ENCODE results near the gene SLC23A2.
"Not testable (repeated sequence)": the region's sequence is repeated elsewhere in the genome, so short reads cannot be mapped to it uniquely, and the experiment has no call there.

Gene SLC23A2

DNA sequence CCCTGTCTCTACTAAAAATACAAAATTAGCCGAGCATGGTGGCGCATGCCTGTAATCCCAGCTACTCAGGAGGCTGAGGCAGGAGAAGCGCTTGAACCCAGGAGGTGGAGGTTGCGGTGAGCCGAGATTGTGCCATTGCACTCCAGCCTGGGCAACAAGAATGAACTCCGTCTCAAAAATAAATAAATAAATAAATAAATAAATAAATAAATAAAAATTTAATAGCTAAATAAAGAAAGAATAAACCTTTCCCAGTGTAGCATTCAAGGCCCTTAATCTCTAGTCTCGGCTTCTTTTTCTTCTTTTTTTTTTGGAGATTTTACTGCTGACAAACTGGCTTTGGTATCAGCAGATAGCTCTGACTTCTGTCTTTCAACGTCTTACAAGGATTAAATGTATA lies 3.5 kb upstream of the SLC23A2 start:
- DNase-seq: not testable (repeated sequence)

DNA sequence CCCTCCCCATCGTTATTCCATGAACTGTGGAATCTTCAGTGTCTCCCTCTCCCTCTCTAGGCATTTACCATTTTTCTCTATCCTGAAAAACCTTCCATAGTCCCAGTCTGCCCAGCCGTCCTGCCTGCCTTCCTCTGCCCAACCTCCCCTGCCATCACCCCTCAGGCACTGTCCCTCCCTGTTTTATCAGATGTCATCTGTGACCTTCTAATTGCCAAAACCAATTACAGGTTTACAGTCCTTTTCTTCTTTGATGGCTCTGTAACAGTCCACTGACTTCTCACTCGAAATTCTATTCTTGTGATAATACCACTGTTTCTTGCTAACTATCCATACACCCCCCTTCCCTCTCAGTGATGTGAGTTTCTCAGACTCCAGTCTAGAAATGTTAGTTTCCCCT lies 2.3 kb upstream of the SLC23A2 start:
- no peak for DNase-seq

DNA sequence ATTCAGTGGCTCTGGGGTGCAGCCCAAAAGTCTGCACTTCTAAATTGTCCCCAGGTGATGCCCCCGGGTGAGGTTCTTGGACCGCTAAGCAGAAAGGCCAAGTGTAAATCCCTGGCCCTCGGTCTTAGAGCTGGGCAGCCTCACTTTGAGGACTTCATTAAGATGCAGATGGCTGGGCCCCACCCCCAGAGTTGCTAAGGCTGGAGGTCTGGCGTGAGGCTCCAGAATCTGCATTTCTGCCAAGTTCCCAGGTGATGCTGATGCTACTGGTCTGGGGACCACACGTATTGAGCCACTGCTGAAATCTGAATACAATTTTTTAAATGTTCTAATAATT lies 735 bp upstream of the SLC23A2 start:
- no peak for DNase-seq

DNA sequence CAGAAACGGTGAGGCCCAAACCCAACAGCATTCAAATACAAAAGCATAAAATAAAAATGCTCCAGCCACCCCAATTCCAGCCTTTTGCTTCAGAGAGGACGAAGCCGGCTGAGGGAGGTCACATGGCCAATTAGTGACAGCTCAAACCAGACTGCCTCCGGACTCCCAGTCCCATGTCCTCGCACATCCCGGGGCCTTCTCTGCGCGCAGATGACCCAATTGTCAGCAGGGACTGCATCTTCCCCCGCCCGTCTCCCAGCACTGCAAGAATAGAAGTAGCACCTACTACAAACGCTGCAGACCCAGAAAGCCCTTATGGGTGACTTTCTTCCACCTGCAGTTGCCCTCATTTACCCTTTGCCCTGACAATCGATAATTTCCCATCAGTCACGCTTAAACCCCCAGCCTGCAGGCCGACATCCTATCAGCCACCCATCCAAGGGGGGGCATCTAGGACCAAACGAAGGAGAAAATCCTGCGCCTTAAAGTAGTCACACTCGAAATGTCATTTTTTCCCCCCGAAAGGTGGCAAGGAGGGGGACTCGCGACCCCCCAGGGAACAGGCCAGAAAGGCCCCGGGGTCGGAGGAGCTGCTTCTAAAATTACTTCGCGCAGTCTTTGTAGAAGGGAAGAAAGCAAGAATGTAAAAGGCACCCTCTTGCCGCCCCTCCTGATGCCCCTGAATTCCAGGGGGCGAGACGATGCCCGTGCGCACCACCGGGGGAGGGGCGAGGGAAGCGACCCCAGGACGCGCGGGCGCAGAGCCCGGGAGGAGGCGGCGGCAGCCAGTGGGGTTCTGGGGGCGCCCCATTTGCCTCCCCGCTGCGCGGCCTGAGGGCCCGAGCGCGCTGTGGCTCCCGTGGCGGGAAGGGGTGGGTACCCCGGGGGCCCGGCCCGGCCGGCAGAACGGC lies 792 bp downstream of the SLC23A2 start:
- DNase-seq: no peak

DNA sequence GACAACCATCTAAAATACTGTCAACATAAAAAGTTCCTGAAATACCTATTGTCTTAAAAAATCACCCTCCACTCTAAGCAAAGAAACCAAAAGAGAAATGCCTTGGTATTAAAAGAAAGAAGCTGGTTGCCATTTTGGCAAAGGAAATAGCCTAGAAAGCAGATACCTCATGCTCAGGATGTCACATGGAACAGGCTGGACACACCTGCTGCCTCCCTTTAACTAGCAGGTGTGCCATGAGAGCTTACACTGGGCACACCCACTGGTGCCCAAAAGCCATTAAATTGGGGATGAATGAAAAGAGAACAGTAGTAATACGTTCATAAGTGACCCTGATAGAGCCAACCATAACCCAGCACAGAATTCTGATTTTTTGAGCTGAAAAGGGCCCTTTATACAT lies 1.5 kb downstream of the SLC23A2 start:
- no peak for DNase-seq

DNA sequence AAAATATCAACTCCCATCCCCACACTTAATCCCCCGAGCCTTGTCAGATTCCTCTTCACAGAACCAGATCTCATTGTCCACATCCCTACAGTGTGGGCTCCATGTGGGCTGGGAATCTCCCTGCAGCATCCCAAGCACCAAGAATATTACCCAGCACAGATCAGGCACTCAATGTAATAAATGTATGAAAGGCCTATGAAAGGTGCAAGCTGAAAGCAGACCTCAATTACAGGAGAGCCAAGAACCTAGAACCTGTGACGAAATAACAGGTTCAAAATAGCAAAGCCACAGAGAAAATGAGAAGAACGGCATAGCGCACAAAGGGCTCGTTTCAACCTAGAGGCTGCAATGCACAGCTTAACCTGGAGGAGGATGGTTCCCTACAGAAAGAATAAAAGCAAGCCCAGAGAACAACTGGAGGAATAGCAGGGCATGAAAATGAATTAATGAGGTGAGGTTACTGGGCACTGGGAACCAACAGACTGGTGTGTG lies 3.1 kb downstream of the SLC23A2 start:
- DNase-seq: no peak

DNA sequence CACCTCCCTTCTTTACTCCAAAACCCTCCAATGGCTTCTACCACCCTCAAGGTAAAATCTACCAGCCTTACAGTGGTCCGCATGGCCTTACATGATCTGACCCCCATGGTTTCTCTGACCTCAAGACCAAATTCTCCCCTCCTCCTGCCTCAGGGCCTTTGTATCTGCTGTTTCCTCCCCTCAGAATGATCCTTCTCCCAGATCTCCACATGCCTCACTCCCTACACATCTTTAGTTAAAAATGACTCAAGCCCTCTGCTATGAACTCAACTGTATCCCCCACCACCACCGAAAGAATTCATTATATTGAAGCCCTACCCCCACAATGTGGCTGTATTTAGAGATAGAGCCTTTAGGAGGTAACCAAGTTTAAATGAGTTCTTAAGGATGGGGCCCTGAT lies 4.1 kb downstream of the SLC23A2 start:
- peak; percentile 53 for DNase-seq

DNA sequence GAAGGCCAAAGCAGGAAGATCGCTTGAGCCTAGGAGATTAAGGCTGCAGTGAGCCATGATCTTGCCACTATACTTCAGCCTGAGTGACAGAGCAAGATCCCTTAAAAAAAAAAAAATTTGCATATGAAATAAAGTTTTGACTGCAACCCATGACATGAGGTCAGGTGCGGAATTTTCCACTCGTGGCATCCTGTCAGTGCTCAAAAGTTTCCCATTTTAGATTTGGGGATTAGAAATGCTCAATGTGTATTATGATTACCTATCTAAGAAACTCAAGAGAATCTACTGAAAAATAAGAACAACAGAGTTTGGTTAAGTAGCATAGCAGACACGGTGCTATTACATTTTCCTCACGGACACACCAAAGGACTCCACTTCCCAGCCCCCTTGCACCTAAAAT lies 11.7 kb downstream of the SLC23A2 start:
- DNase-seq: no peak

DNA sequence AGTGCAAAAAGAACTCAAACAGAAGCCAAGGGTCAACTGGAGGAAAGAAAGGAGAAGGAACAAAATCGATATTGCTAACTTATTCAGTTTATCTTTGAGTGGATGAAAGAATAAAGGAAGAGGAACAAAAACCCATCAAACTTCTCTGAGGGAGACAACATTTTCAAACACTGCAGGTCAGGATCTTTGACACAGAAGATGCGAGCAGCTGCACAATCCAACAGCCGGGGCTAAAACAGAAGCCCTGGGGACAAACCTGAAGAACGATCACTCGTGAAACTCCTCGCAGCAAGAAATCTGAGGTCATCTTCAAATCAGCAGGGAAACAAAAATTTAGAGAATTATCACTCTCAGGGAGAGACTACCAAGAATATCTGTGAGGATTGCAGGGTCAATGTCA lies 14.2 kb downstream of the SLC23A2 start:
- DNase-seq: no peak

DNA sequence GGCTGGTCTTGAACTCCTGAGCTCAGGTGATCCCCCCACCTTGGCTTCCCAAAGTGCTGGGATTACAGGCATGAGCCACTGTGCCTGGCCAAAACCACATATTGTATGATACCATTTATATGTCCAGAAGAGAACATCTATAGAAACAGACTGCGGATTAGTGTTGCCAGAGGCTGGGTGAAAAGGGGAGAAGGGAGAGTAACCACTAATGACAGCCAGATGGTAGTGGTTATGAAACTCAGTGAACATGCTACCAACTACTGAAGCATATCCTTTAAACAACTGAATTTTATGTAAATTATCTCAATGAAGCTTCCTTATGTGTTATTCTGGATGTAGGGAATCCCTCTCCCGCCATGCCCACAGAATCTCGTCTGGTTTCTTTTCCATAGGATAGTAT lies 15.7 kb downstream of the SLC23A2 start:
- peak; percentile 68 for DNase-seq

DNA sequence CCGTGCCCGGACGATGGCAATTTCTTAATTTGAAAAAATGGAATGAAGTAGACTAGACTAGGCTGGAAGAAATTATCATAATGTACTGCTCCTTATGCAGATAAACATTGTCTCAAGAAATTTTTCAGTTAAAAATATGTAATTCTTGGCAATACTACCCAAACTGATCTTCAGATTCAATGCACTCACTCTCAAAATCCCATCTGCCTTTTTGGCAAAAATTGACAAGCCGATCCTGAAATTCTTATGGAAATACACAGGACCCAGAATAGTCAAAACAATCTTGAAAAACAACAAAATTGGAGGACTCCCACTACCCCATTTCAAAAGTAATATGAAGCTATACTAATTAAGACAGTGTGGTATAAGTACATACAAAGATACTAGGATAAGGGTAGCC lies 19.0 kb downstream of the SLC23A2 start:
- no peak for DNase-seq

DNA sequence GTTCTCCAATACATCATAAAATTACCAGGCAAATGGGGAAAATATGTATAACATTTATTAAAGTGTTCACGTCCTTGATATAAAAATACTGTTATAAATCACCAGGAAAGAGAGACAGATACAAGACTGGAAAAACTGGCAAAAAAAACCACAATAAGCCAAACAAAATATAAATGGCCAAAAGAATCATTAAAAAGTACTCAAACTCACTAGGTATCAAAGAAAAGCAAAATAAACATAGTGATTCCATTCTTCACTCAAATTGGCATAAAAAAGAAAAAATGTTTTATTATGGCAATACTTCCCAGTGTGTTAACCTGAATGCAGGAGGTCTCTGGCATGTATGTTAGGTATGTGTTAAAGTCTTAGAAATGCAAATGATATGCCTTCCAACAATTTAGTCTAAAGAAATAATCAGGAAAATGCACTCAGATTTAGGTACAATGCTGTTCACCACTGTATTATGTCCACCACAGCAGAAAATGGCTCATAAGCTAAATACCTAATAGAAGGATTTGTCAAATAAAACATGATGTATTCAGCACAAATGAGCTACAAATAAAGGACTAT lies 21.4 kb downstream of the SLC23A2 start:
- no peak for DNase-seq

DNA sequence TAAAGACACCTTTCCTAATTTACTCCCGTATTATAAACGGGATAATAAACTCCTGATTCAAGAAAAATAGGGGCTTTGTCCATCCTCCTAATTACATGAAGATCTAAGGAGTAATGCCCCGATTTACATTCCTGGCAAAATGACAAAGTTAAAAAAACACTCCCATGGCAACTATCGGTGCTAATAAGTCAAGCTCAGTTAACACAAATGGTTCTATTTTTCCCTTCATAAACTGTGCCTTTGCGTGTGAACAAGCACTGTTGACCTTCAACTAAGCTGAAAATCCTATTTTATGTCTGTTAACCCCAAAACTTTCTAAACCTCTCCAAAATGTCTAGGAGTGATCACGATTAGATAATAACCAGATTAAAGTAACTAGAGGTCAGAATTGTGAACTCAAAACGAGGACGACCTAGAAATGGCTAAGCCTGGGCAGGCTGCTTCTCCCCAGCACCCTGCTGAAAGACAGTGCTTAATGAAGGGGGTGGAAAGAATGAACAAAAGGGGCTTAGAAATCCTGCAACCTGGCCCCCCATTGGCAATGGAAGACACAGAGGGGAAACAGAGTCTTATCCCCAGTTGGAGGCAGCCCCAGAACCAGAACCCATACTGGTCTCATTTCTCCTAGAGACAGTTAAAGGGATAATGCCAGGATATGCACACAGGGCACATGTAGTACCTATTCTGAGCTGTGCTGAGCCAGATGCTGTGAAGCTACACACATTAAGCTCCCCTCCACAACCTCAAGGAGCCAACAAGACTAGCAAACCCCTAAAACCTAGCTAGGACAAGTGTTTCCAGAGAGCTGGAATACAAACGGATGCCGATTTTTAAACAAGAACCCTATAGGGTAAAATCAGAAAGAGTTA lies 23.0 kb downstream of the SLC23A2 start:
- DNase-seq: no peak

DNA sequence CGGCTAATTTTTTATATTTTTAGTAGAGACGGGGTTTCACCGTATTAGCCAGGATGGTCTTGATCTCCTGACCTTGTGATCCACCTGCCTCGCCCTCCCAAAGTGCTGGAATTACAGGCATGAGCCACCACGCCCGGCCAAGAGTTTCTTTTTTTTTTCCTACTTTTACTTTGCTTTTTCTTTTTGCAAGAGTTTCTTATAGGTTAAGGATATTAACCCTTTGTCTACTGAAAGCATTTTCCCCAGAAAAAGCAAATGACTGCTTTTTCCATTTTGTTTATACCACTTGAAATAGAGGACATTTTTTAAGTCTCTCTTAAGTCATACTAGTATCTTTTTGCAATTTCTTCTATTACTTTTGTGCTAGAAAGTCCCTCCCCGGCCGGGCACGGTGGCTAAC lies 25.3 kb downstream of the SLC23A2 start:
- DNase-seq: not testable (repeated sequence)

DNA sequence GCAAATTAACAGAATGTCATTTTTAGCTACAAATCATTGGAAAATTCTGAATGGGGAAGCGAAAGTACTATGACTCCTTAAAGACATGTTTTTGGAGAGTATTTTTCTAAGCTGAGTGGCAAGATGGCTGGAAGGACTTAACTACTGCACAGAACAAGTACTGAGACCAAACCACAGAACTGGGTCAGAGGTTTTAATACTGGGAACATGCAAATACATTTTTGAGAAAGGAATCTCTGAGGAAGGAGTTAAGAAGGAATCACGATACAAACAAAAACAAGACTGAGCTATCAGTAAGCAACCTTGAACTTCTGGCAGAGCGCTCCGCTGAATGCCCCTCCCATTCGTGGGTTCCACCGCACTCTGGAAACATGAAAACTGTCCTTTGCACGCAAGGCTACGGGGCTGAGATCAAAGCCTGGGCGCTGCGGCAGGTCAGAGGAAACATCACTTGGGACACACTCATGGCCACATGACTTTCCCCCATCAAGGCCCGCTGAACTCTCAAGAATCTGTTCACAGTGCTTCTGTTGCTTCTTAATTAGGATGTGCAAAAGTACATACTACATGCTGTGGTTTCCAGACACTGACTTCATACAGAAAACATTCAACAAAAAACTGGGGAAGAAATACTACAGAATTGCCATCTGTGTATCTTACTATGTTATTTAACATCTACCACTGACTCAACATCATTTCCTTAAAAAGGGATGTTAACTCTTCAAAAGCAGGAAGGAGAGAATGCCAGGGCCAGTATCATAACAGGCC lies 27.8 kb downstream of the SLC23A2 start:
- peak; percentile 85 for DNase-seq

DNA sequence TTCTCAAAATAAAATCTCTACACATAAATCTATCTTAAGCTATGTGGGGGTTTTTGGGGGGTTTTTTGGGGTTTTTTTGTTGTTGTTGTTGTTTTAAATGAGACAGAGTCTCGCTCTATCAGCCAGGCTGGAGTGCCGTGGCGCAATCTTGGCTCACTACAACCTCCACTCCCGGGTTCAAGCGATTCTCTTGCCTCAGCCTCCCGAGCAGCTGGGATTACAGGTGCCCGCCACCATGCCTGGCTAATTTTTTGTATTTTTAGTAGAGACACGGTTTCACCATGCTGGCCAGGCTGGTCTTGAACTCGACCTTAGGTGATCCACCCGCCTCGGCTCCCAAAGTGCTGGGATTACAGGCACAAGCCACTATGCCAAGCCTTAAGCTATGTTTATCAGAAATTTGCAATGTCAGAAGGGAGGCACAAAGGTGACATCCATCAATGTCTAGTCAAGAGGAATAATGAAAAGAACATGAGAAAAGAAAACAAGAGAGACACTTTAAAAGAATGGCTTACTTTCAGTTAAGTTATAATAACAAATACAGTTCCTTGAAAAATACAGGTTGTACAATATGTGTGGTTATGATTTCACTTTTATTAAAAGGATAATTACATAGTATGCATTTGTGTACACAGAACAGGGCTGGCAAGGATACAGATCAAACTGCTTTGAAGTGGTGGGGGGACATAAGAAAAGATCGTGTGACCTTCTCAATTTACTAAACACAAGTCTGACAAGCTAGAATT lies 28.6 kb downstream of the SLC23A2 start:
- DNase-seq: no peak

DNA sequence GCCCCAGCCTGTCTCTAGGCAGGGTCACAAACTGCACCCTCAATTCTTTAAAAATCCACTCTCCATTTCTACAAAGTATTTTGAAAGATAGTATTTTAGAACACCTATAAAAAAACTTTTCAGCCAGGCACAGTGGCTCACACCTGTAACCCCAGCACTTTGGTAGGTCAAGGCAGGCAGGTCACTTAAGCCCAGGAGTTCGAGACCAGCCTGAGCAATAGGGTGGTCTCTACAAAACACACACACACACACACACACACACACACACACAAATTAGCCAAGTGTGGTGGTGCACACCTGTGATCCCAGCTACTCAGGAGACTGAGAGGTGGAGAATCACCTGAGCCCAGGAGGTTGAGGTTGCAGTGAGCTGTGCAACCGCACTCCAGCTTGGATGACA lies 30.2 kb downstream of the SLC23A2 start:
- DNase-seq: no peak

DNA sequence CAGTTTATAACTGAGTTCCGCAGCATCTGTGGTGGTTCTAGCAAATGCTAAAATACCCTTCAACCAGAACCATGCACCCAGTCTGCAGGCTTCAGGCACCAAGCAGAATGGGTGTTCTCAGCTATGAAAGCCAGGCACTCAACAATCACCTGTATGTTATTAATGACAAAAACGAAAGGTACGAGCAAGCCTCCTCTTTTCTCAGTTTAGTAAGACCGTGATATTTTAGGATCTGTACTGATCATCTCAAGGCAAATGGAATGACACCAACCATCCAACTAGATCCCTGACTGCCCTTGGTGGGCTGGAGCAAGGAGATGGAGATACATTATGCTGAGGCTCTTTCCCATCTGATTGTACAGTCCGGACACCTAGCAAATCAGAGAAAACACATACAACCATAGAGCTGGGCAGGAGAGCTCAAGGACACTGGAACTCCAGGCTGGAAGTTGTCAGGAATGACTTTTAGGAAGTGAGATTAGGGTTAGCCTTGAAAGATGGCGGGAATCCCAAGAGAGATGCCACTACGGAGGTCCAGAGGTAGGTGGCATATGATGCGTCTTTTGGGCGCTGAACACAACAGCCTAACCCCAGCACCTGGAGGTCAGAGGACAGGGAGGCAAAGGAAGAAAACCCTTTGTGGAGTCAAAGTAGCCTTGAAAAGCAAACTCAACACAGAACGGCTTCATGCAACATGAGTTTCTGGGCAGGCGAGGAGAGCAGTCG lies 33.4 kb downstream of the SLC23A2 start:
- DNase-seq: no peak

DNA sequence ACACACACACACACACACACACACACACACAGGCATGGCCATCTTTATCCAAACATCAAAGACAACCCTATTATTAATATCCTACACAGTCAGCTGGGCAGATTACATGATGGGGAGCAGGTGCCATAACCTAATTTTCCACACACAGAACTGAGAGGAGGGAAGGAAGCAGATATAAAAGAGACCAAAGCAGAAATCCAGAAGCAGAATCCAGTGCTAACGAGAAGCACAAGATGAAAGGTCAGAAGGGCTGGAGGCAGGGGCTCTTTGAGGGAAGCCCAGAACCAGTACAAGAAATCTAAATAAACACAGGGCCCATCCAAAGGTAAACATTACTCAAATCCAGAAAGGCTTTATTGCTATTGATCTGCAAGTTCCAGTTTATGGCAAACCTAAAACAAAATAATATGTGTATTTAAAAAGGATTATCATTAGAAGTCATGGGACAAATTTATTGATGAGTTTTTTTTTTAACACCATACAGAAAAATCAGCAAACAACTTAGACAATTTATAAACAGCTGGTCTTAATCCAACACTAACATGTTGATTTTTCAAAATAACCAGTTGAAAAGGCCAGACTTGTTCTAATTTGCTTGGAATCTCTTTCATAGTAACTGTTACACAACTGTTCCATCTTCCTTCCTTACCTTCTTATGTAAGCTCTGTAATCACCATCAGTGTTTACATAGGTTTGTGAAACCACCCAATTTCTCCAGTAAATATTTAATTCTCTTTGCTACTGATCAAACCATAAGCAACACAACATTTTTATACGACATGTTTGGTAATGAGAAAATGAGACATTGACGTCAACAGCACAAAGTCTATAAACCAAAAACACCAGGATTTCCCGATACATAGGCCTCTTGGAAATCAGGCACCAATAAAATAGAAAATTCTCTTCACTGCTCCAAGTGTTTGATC lies 34.2 kb downstream of the SLC23A2 start:
- DNase-seq: no peak

DNA sequence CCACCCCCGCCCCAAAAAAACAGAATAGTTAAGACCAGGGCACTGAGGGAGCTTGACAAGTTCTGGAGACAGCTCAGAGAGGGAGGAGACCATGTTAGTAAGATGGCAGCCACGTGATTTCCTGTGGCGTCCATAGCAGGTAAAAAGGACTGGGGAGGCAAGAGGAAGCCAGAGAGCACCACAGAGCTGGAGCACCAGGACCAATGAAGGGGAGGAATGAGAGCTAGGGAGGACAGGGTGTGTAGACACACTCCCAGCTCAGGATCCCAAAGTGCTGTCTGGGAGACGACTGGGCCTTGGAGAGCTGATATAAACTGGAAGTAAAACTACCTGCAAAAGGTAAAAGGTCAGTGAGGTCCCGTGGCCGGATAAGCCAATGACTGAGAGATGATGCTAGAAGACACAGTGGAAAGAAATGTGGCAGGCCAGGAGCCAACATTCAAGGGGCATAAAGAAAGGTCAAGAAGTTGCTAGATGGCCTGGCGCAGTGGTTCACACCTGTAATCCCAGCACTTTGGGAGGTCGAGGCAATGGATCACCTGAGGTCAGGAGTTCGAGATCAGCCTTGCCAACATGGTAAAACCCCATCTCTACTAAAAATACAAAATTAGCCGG lies 39.0 kb downstream of the SLC23A2 start:
- DNase-seq: no peak

Data from fibroblast of upper back skin (primary cell).